Liver (tissue), 3 donors: ENCODE measurements around the gene PCMTD2.

Source experiments
- RXRA ChIP-seq, 2 donors: IDR thresholded peaks; 2 replicates each; pipeline ENCODE4 v1.6.1; 2017 to 2018; ENCODE audit warnings: antibody characterized with exemption in 2 of 2, mild to moderate bottlenecking in 1 of 2
- TF ChIP-seq, protein P1 (sequence below): fragments of 150-350 bp; IDR thresholded peaks from 2 replicates; pipeline ENCODE4 v1.5.1; 2017; ENCODE audit warnings: improper control_type of control experiment, low read depth, low read length; ENCODE audit not compliant: missing input control
- TF ChIP-seq, protein P2 (sequence below): IDR thresholded peaks from 2 replicates; pipeline ENCODE4 v1.6.1; 2016; ENCODE audit warnings: antibody characterized with exemption, mild to moderate bottlenecking
- donor health status: healthy.
- donor health status: healthy.

DNA sequence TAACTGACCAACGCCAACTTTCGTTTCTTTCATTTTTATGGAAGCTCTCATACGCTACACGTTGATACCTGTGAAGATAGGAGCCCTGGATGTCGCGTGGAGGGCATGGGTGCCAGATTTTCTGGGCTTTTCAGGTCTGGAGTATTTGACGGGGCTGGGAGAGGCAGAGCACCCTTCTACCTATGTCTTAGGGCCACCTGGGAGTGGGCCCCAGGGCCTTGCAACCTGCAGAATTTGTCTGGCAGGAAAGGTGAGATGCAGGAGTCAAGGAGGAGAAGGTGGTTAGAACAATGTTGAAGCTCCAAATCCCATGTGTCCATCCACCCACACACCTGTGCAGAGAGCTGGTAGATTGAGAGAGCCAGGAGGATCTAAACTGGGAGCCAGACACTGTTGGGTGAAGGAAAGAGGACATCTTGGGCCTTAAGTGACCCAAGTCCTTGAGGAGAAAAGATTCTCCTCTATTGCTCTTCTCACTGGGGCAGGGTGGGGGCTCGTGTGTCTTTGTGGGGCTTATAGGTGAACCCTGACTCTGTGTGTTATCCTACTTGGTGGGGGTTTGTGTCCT is 27.4 kb upstream of the PCMTD2 start:
- TF ChIP-seq, protein P1, sequence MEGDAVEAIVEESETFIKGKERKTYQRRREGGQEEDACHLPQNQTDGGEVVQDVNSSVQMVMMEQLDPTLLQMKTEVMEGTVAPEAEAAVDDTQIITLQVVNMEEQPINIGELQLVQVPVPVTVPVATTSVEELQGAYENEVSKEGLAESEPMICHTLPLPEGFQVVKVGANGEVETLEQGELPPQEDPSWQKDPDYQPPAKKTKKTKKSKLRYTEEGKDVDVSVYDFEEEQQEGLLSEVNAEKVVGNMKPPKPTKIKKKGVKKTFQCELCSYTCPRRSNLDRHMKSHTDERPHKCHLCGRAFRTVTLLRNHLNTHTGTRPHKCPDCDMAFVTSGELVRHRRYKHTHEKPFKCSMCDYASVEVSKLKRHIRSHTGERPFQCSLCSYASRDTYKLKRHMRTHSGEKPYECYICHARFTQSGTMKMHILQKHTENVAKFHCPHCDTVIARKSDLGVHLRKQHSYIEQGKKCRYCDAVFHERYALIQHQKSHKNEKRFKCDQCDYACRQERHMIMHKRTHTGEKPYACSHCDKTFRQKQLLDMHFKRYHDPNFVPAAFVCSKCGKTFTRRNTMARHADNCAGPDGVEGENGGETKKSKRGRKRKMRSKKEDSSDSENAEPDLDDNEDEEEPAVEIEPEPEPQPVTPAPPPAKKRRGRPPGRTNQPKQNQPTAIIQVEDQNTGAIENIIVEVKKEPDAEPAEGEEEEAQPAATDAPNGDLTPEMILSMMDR, result no peak
- no peak for TF ChIP-seq RXRA (IDR thresholded peaks at IDR 0.05)
- TF ChIP-seq, protein P2, sequence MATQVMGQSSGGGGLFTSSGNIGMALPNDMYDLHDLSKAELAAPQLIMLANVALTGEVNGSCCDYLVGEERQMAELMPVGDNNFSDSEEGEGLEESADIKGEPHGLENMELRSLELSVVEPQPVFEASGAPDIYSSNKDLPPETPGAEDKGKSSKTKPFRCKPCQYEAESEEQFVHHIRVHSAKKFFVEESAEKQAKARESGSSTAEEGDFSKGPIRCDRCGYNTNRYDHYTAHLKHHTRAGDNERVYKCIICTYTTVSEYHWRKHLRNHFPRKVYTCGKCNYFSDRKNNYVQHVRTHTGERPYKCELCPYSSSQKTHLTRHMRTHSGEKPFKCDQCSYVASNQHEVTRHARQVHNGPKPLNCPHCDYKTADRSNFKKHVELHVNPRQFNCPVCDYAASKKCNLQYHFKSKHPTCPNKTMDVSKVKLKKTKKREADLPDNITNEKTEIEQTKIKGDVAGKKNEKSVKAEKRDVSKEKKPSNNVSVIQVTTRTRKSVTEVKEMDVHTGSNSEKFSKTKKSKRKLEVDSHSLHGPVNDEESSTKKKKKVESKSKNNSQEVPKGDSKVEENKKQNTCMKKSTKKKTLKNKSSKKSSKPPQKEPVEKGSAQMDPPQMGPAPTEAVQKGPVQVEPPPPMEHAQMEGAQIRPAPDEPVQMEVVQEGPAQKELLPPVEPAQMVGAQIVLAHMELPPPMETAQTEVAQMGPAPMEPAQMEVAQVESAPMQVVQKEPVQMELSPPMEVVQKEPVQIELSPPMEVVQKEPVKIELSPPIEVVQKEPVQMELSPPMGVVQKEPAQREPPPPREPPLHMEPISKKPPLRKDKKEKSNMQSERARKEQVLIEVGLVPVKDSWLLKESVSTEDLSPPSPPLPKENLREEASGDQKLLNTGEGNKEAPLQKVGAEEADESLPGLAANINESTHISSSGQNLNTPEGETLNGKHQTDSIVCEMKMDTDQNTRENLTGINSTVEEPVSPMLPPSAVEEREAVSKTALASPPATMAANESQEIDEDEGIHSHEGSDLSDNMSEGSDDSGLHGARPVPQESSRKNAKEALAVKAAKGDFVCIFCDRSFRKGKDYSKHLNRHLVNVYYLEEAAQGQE, result no peak
